HEK293 (cell line): Measurements from ENCODE around the gene PYCARD.
A peak's percentile ranks its signal among the peaks of the same experiment; 100 is the strongest.

Source experiments
- CTCF ChIA-PET: fragments of 350-600 bp; formaldehyde crosslinking; extraction: SDS; loops from one replicate; lab custom pipeline; 2021; ENCODE audit warnings: antibody characterized with exemption; lab: Yijun Ruan, JAX
- POLR2A ChIA-PET: fragments of 300-600 bp; formaldehyde crosslinking; extraction: SDS; loops from one replicate; lab custom pipeline; 2020; ENCODE audit warnings: antibody characterized with exemption, inconsistent platforms; lab: Yijun Ruan, JAX
- H3K27ac ChIP-seq: fragments of 200-500 bp; sonication (Bioruptor generic); 2 replicates; pipeline ENCODE4 v1.5.1; 2014; ENCODE audit warnings: low read depth, low read length, control low read depth, inconsistent platforms; ENCODE audit errors: extremely low read depth
- H3K36me3 ChIP-seq, 2 experiments: fragments of 200-500 bp in 1 of 2; sonication (Bioruptor generic) in 1 of 2; 1 replicate in 1 of 2; 2 replicates in 1 of 2; pipeline ENCODE4 v1.5.1; 2014 to 2017; ENCODE audit warnings: inconsistent platforms in 2 of 2, low read length in 2 of 2; ENCODE audit not compliant: control insufficient read depth in 2 of 2, insufficient read depth in 1 of 2
- H3K4me1 ChIP-seq: fragments of 200-500 bp; sonication (Bioruptor generic); 2 replicates; pipeline ENCODE4 v1.5.1; 2014; ENCODE audit warnings: mild to moderate bottlenecking, low read length, inconsistent platforms; ENCODE audit not compliant: control insufficient read depth, insufficient read depth
- H3K4me3 ChIP-seq: 2 replicates; pipeline ENCODE4 v1.5.1; 2011; ENCODE audit warnings: low read depth, mild to moderate bottlenecking, control low read depth, low read length, moderate library complexity
- H3K9me3 ChIP-seq: fragments of 200-500 bp; sonication (Bioruptor generic); 2 replicates; pipeline ENCODE4 v1.5.1; 2014; ENCODE audit warnings: low read depth, low read length, inconsistent platforms; ENCODE audit not compliant: control insufficient read depth, insufficient read depth
- BCL11A ChIP-seq: fragments of 450-650 bp; formaldehyde crosslinking; IDR thresholded peaks from 2 replicates; pipeline ENCODE4 v1.5.1; 2016; ENCODE audit warnings: low read depth, missing biosample characterization, missing genetic modification characterization
- ELK4 ChIP-seq: IDR thresholded peaks from 2 replicates; pipeline ENCODE4 v1.6.1; 2011; ENCODE audit warnings: mild to moderate bottlenecking, low read depth, low read length, borderline replicate concordance
- FEZF1 ChIP-seq: fragments of 450-650 bp; formaldehyde crosslinking; IDR thresholded peaks from 2 replicates; pipeline ENCODE4 v1.5.1; 2016; ENCODE audit warnings: missing biosample characterization, missing genetic modification characterization
- IKZF3 ChIP-seq: fragments of 450-650 bp; IDR thresholded peaks from 2 replicates; pipeline ENCODE4 v1.5.0; 2018; ENCODE audit warnings: missing biosample characterization, mild to moderate bottlenecking, missing genetic modification characterization, moderate library complexity
- PRDM1 ChIP-seq: fragments of 450-650 bp; formaldehyde crosslinking; IDR thresholded peaks from 2 replicates; pipeline ENCODE4; 2016; ENCODE audit warnings: missing biosample characterization, missing genetic modification characterization
- PRDM10 ChIP-seq: fragments of 450-650 bp; formaldehyde crosslinking; IDR thresholded peaks from 2 replicates; pipeline ENCODE4 v1.5.1; 2016; ENCODE audit warnings: missing biosample characterization, missing genetic modification characterization
- ZBTB26 ChIP-seq: fragments of 450-650 bp; formaldehyde crosslinking; optimal IDR thresholded peaks from 2 replicates; pipeline ENCODE3; 2016; ENCODE audit warnings: missing biosample characterization, mild to moderate bottlenecking, missing genetic modification characterization
- ZFHX2 ChIP-seq: fragments of 450-650 bp; formaldehyde crosslinking; conservative IDR thresholded peaks from 2 replicates; pipeline ENCODE4 v1.5.1; 2016; ENCODE audit warnings: missing biosample characterization, missing genetic modification characterization
- ZNF174 ChIP-seq: fragments of 450-650 bp; formaldehyde crosslinking; IDR thresholded peaks from 2 replicates; pipeline ENCODE4 v1.5.0; 2017; ENCODE audit warnings: missing biosample characterization, mild to moderate bottlenecking, missing genetic modification characterization
- ZNF175 ChIP-seq: fragments of 450-650 bp; formaldehyde crosslinking; IDR thresholded peaks from 2 replicates; pipeline ENCODE4 v1.5.1; 2016; ENCODE audit warnings: missing biosample characterization, missing genetic modification characterization
- ZNF2 ChIP-seq: fragments of 450-650 bp; formaldehyde crosslinking; IDR thresholded peaks from 2 replicates; pipeline ENCODE4 v1.5.1; 2016; ENCODE audit warnings: missing biosample characterization, missing genetic modification characterization
- ZNF266 ChIP-seq: fragments of 450-650 bp; formaldehyde crosslinking; IDR thresholded peaks from 2 replicates; pipeline ENCODE4 v1.5.1; 2016; ENCODE audit warnings: missing biosample characterization, missing genetic modification characterization, low read depth
- ZNF335 ChIP-seq: fragments of 450-650 bp; formaldehyde crosslinking; conservative IDR thresholded peaks from 2 replicates; pipeline ENCODE4 v1.5.1; 2016; ENCODE audit warnings: missing biosample characterization, missing genetic modification characterization
- ZNF341 ChIP-seq: fragments of 450-650 bp; formaldehyde crosslinking; IDR thresholded peaks from 2 replicates; pipeline ENCODE4; 2016; ENCODE audit warnings: low read depth, missing biosample characterization, missing genetic modification characterization
- ZNF488 ChIP-seq: fragments of 450-650 bp; formaldehyde crosslinking; IDR thresholded peaks from 2 replicates; pipeline ENCODE4 v1.5.1; 2016; ENCODE audit warnings: missing biosample characterization, missing genetic modification characterization
- ZNF529 ChIP-seq: fragments of 450-650 bp; formaldehyde crosslinking; IDR thresholded peaks from 2 replicates; pipeline ENCODE4 v1.5.1; 2017; ENCODE audit warnings: missing genetic modification characterization, missing biosample characterization; ENCODE audit not compliant: insufficient replicate concordance
- ZNF600 ChIP-seq: fragments of 450-650 bp; formaldehyde crosslinking; IDR thresholded peaks from 2 replicates; pipeline ENCODE4 v1.5.1; 2016; ENCODE audit warnings: missing biosample characterization, missing genetic modification characterization
- ZNF692 ChIP-seq: fragments of 450-650 bp; formaldehyde crosslinking; IDR thresholded peaks from 2 replicates; pipeline ENCODE4 v1.5.1; 2016; ENCODE audit warnings: missing biosample characterization, missing genetic modification characterization
- ZNF747 ChIP-seq: fragments of 450-650 bp; formaldehyde crosslinking; IDR thresholded peaks from 2 replicates; pipeline ENCODE4 v1.5.1; 2016; ENCODE audit warnings: missing biosample characterization, missing genetic modification characterization
- ZNF768 ChIP-seq: fragments of 450-650 bp; formaldehyde crosslinking; IDR thresholded peaks from 2 replicates; pipeline ENCODE4 v1.5.1; 2018; ENCODE audit warnings: missing biosample characterization, mild to moderate bottlenecking, missing genetic modification characterization
- ZNF776 ChIP-seq: fragments of 450-650 bp; formaldehyde crosslinking; IDR thresholded peaks from 2 replicates; pipeline ENCODE4 v1.5.0; 2017; ENCODE audit warnings: missing biosample characterization, missing genetic modification characterization, borderline replicate concordance
- ZNF785 ChIP-seq: fragments of 450-650 bp; formaldehyde crosslinking; IDR thresholded peaks from 2 replicates; pipeline ENCODE4 v1.5.1; 2016; ENCODE audit warnings: missing biosample characterization, missing genetic modification characterization
- ZNF843 ChIP-seq: fragments of 450-650 bp; formaldehyde crosslinking; IDR thresholded peaks from 2 replicates; pipeline ENCODE4 v1.5.1; 2016; ENCODE audit warnings: missing biosample characterization, missing genetic modification characterization
- ZSCAN5A ChIP-seq: fragments of 450-650 bp; formaldehyde crosslinking; IDR thresholded peaks from 2 replicates; pipeline ENCODE4 v1.5.1; 2016; ENCODE audit warnings: missing biosample characterization, missing genetic modification characterization

Gene PYCARD

GRCh38 chr16:31179219-31179746 lies 23.3 kb downstream of the PYCARD start:
- peak overlapping the region; percentile 72 for H3K4me3 ChIP-seq
- POLR2A ChIA-PET: interaction anchor here (0.5 to 4.8 kb wide), 37 partner anchors 8 to 694 kb away, joined by 3 to 107 read pairs (median 6); partner anchors contain the start of genes ARMC5, HSD3B7, KAT8 and PYCARD
- H3K9me3 ChIP-seq: no peaks in the 10 kb centered on the region
- peaks cover 14 to 35% of the 10 kb centered on the region in 2 experiments; a peak in 2 of 3 replicates for H3K36me3 ChIP-seq
- CTCF ChIA-PET: interaction anchor here (0.6 kb wide), 2 partner anchors 37 to 795 kb away, joined by 3 read pairs; no protein-coding TSS in a partner anchor
- H3K4me1 ChIP-seq: no peaks in the 10 kb centered on the region
- H3K27ac ChIP-seq: peak overlapping the region; percentile 91; the same call in 1 of the 2 replicates
- TF ChIP-seq PRDM1 (tag by site-specific recombination) (0 out of 2 replicates have a peak, but pooled peaks have one; percentile 30), ZNF776 (tag by site-specific recombination) (no peak), ZNF529 (tag by site-specific recombination) (no peak), ZNF747 (tag by site-specific recombination) (no peak), ZNF488 (tag by site-specific recombination) (no peak), ZFHX2 (no peak), ZNF341 (peak; percentile 79), ZBTB26 (tag by site-specific recombination) (no peak), ZSCAN5A (tag by site-specific recombination) (peak; percentile 46; the same call in 1 of the 2 replicates), ZNF335 (tag by site-specific recombination) (peak; percentile 66), ZNF2 (no peak), ZNF266 (tag by site-specific recombination) (no peak), FEZF1 (tag by site-specific recombination) (no peak), ZNF785 (tag by site-specific recombination) (no peak), ZNF600 (tag by site-specific recombination) (0 out of 2 replicates have a peak, but pooled peaks have one; percentile 28), BCL11A (tag by site-specific recombination) (no peak), ZNF692 (tag by site-specific recombination) (peak; percentile 93; the same call in 1 of the 2 replicates), ZNF175 (tag by site-specific recombination) (no peak), ELK4 (no peak), ZNF768 (tag by site-specific recombination) (peak; percentile 83; the same call in 1 of the 2 replicates), IKZF3 (tag by site-specific recombination) (0 out of 2 replicates have a peak, but pooled peaks have one; percentile 74), ZNF843 (tag by site-specific recombination) (no peak), ZNF174 (tag by site-specific recombination) (no peak), PRDM10 (tag by site-specific recombination) (no peak)
